Measurements from ENCODE around the gene MRPS18C.

The MRPS18C gene

DNA sequence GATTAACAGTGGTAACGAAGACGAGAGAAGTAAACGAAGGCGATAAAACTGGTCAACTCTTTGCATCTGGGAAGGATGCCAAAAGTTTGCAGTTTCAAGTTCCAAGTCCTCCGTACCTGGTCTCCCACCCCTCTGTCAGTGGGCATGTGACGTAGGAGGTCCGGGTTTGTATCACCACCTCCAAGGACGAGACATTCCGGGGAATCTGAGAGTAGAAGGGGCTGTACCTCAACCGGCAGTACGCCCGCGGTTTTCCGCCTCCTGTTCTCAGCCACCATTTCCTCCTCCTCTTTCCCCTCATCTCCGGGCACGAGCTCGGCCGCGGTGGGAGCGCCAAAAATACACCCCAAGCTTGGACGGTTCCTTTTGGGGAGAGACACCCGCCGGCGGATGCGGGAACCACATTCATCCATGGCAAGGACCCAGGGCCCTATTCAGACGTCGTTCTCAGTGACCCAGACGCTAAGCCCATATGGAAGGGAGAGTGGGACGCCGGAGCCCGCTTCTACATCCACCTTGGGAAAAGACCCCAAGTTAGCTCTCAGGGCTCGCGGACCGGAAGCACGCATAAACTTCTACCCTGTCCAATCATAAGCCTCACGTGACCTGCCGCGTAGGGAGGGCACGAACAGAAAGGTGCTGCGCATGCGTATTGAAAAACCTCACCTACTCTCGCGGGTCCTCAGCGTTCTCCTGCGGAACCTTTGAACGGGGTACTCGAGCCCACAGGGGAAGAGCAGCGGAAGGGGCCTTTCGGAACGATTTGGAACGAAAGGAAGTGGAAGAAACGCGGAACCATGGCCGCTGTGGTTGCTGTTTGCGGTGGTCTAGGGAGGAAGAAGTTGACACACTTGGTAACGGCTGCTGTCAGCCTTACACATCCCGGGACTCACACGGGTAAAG lies at the start of gene MRPS18C, which contains the start of gene HELQ:
Gene MRPS18C, plus strand, starts transcription at position 778 of the 903 bp plus-strand sequence. Its CDS starts 20 bp downstream, at position 798.
Gene HELQ, minus strand, starts transcription at position 543 of the 903 bp plus-strand sequence. Its CDS starts 130 bp downstream, at position 413.
- TF ChIP-seq, protein P1, sequence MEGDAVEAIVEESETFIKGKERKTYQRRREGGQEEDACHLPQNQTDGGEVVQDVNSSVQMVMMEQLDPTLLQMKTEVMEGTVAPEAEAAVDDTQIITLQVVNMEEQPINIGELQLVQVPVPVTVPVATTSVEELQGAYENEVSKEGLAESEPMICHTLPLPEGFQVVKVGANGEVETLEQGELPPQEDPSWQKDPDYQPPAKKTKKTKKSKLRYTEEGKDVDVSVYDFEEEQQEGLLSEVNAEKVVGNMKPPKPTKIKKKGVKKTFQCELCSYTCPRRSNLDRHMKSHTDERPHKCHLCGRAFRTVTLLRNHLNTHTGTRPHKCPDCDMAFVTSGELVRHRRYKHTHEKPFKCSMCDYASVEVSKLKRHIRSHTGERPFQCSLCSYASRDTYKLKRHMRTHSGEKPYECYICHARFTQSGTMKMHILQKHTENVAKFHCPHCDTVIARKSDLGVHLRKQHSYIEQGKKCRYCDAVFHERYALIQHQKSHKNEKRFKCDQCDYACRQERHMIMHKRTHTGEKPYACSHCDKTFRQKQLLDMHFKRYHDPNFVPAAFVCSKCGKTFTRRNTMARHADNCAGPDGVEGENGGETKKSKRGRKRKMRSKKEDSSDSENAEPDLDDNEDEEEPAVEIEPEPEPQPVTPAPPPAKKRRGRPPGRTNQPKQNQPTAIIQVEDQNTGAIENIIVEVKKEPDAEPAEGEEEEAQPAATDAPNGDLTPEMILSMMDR (IDR thresholded peaks at IDR 0.05; ENCODE audit: borderline replicate concordance, insufficient read depth, low read depth, low read length) = peak; percentile 17; the same call in 1 of the 2 replicates
- H3K4me3 ChIP-seq (ENCODE audit: low read depth, low read length) = peak within 1 kb of the TSS; percentile 83

GRCh38 chr4:83408908-83409307 lies 47.0 kb upstream of the MRPS18C start:
- TF ChIP-seq, protein P1 (IDR thresholded peaks at IDR 0.05; ENCODE audit: borderline replicate concordance, insufficient read depth, low read depth, low read length) = no peak

DNA sequence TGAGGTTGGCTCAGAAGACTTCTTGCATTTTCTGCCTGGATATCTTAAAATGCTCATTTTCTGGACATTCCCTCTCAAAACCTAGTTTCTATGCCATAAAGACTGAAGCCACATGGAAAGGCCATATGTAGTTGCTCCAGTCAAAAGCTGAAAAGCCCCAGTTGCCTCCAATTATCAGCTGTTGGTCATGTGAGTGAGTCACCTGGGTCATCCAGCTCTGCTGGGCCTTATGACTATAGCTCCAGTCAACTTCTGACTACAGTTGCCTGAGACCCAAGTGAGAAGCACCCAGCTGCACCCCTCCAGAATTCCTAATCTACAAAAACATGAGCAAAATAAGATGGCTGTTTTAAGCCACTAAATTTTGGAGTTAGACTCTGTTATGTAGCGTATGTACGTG lies 42.2 kb upstream of the MRPS18C start:
- TF ChIP-seq, protein P1 (IDR thresholded peaks at IDR 0.05; ENCODE audit: borderline replicate concordance, insufficient read depth, low read depth, low read length) = no peak
- H3K4me3 ChIP-seq (ENCODE audit: low read depth, low read length) = no peak overlapping the region

More at GRCh38 chr4:83408908-83409307, 47.0 kb upstream of the MRPS18C start:
- H3K4me3 ChIP-seq (ENCODE audit: low read depth, low read length) = no peak overlapping the region

DNA sequence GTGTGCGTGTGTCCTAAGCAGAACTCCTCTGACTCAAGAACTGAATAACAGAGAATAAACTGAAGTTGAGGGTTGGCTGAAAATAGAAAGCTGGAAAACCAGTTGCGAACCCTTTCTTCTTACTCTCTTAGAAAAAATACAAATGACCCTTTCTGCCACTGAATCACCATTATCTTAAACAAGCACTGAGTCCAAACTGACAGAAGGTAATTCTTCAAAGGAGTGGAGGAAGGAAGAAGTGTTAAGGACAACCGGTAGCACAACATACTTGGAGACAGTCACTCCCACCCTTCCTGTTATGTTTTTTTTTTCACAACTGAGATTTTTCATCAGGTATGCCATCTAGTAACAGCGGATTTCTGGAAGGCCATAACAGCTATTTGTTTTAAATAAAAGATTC lies 38.3 kb upstream of the MRPS18C start:
- H3K4me3 ChIP-seq (ENCODE audit: low read depth, low read length) = no peak overlapping the region
- TF ChIP-seq, protein P1 (IDR thresholded peaks at IDR 0.05; ENCODE audit: borderline replicate concordance, insufficient read depth, low read depth, low read length) = no peak

GRCh38 chr4:83418211-83418610 lies 37.6 kb upstream of the MRPS18C start:
- TF ChIP-seq, protein P1 (IDR thresholded peaks at IDR 0.05; ENCODE audit: borderline replicate concordance, insufficient read depth, low read depth, low read length) = no peak
- H3K4me3 ChIP-seq (ENCODE audit: low read depth, low read length) = no peak overlapping the region

DNA sequence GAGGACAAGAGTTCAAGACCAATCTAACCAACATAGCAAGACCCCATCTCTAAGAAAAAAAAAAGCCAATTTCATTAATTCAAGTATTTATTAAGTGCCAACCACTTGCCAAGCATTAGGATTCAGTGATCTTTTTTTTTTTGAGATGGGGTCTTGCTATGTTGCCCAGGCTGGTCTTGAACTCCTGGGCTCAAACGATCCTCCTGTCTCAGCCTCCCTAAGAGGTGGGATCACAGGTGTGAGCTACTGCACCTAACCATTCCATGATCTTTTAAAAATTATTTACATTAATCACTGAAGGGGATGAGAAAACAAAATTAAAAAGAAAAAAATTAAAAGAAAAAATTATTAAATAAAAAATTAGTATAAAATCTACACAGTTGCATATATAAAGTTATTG lies 24.7 kb upstream of the MRPS18C start:
- TF ChIP-seq, protein P1 (IDR thresholded peaks at IDR 0.05; ENCODE audit: borderline replicate concordance, insufficient read depth, low read depth, low read length) = no peak
- H3K4me3 ChIP-seq (ENCODE audit: low read depth, low read length) = no peak overlapping the region

DNA sequence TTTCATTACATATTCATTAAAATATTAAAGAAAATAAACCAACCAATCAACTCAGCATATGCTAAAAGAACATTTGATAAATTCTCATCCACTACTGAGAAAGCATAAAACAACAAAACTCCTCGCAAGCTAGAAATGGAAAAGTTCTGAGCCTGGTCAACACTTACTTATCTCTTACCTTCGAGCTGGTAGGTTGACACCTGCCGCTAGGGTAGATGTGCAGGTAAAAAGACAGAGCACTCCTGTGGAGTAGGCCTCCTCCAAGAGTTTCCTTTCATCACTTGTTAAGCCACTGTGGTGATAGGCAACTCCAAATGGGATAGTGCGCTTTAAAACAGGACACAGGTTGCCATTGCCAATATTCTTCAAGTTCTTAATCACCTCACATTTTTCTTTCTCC lies 19.2 kb upstream of the MRPS18C start:
- no peak overlapping the region for H3K4me3 ChIP-seq (ENCODE audit: low read depth, low read length)
- TF ChIP-seq, protein P1 (IDR thresholded peaks at IDR 0.05; ENCODE audit: borderline replicate concordance, insufficient read depth, low read depth, low read length) = no peak
